PC-9 (cell line): Measurements from ENCODE around the gene TBC1D5. TPM values are rescaled to one million over a fixed set of nuclear protein-coding genes. Genes with fewer than 3 reads are reported as not detected.

Experiments used
- BruUV-seq: library from RNA; stranded (reverse); fragments of 400-500 nt; replicated peaks from 2 replicates; lab custom pipeline; 2021; lab: Mats Ljungman, UMichigan
- CTCF ChIA-PET: fragments of 300-600 bp; sonication (Branson Sonifier 250); formaldehyde crosslinking; loops from one replicate; lab custom pipeline; 2022; ENCODE audit warnings: antibody characterized with exemption; lab: Charles Lee
- POLR2A ChIA-PET: fragments of 300-600 bp; sonication (Branson Sonifier 250); formaldehyde crosslinking; loops from one replicate; lab custom pipeline; 2022; ENCODE audit warnings: antibody characterized with exemption; ENCODE audit not compliant: unreplicated experiment; lab: Charles Lee
- DNase-seq, 2 experiments: peaks; one replicate each; pipeline versions ENCODE4 v3.0.0 to v3.0.0-alpha.2; 2015 to 2022; ENCODE audit warnings: mixed read lengths in 1 of 2
- H2AFZ ChIP-seq: fragments of 200-600 bp; sonication (generic); 2 replicates; pipeline ENCODE4 v1.8.1; 2017; ENCODE audit warnings: antibody characterized with exemption
- H3F3A ChIP-seq: fragments of 200-600 bp; sonication (generic); 2 replicates; pipeline ENCODE4 v1.8.1; 2017; ENCODE audit warnings: antibody characterized with exemption, mild to moderate bottlenecking, low read depth; ENCODE audit not compliant: insufficient read depth
- H3K27ac ChIP-seq: fragments of 200-600 bp; sonication (generic); 2 replicates; pipeline ENCODE4 v1.6.1; 2016; ENCODE audit warnings: mixed run types
- H3K27me3 ChIP-seq: fragments of 200-600 bp; sonication (generic); 2 replicates; pipeline ENCODE4 v1.6.1; 2016; ENCODE audit warnings: low read depth, mixed run types; ENCODE audit not compliant: insufficient read depth
- H3K36me3 ChIP-seq: fragments of 200-600 bp; sonication (generic); 2 replicates; pipeline ENCODE4 v1.6.1; 2016; ENCODE audit warnings: low read depth, mixed run types
- H3K4me1 ChIP-seq: fragments of 200-600 bp; sonication (generic); replicated peaks from 2 replicates; pipeline ENCODE4 v1.6.1; 2016; ENCODE audit warnings: mixed run types; ENCODE audit not compliant: insufficient read depth
- H3K4me2 ChIP-seq: fragments of 200-600 bp; sonication (generic); 2 replicates; pipeline ENCODE4 v1.6.1; 2017; ENCODE audit warnings: mixed run types
- H3K4me3 ChIP-seq: fragments of 200-600 bp; sonication (generic); 2 replicates; pipeline ENCODE4 v1.6.1; 2016; ENCODE audit warnings: mixed run types
- H3K79me2 ChIP-seq: fragments of 200-600 bp; sonication (generic); 2 replicates; pipeline ENCODE4 v1.6.1; 2017; ENCODE audit warnings: low read depth, mixed run types
- H3K9me2 ChIP-seq: fragments of 200-600 bp; sonication (generic); 2 replicates; pipeline ENCODE4 v1.8.1; 2017; ENCODE audit warnings: mild to moderate bottlenecking; ENCODE audit not compliant: insufficient read depth
- H3K9me3 ChIP-seq: fragments of 200-600 bp; sonication (generic); 2 replicates; pipeline ENCODE4 v1.8.1; 2016; ENCODE audit warnings: low read depth; ENCODE audit not compliant: insufficient read depth
- H4K20me1 ChIP-seq: fragments of 200-600 bp; sonication (generic); 2 replicates; pipeline ENCODE4 v1.8.1; 2017; ENCODE audit not compliant: insufficient read depth
- EZH2 ChIP-seq: fragments of 200-600 bp; sonication (generic); IDR thresholded peaks from 2 replicates; pipeline ENCODE4 v1.8.0; 2017; ENCODE audit warnings: antibody characterized with exemption, low read depth
- intact Hi-C: fragments of 100-400 bp; cut with micrococcal nuclease; formaldehyde crosslinking; loops from one replicate; pipeline ENCODE4 v1.10.0; 2022; ENCODE audit not compliant: unreplicated experiment
- total RNA-seq: library from RNA; stranded (reverse); gene quantifications from 2 replicates; pipeline ENCODE4 v1.2.3, GENCODE V29; 2021
- TF ChIP-seq, protein P1 (sequence below): fragments of 200-600 bp; sonication (generic); conservative IDR thresholded peaks from 2 replicates; pipeline ENCODE4 v1.6.1; 2017; ENCODE audit warnings: mixed run types, antibody characterized with exemption, mild to moderate bottlenecking, moderate library complexity

TBC1D5 gene
- total RNA-seq, 1 experiment from 2014 or later = 54.0 TPM

DNA sequence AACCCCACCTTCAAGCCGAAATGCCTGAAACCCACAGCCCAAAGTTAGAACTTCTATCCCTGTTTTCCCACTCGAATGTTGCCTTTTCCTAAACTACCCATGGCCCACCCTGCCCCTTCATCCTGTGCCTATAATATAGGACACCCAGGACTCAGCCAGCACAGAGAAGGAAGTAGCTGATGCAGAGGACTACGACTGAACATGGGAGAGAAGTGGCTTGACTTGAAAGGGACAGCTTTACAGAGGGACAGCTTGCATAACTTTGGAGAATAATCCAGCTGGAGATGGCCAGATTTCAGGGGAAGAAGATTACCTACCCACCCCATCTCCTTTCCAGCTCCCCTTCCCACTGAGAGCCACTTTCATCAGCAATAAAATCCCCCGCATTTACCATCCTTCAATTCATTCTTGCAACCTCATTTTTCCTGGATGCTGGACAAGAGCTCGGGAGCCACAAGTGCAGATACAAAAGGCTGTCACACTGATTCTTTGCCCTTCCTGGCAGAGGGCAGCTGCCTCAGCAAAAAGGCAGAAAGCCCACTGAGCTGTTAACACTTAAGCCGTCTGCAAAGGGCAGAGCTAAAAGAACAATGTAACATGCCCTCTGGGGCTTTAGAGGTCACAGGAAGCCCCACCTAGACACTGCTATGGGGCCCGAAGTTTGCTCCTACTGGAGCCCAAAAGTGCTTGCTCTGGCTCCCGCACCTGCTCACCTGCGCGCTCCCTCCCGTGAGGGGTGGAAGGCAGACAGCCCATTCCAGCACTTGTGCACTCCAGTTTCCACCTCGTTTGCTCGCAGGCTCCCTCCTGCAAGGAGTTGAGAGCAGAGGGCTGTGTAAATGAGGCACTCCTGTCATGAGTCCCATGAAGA lies 224.0 kb downstream of the TBC1D5 start:
- Histone ChIP-seq H3K4me1 (peaks cover 12% of the 10 kb centered on the region), H3K4me2 (no peak overlapping the region), H3K9me2 (no peaks in the 10 kb centered on the region), H3K4me3 (no peak overlapping the region), H3K79me2 (no peaks in the 10 kb centered on the region), H3K9me3 (no peaks in the 10 kb centered on the region), H3K27ac (no peak overlapping the region), H4K20me1 (peaks cover 5% of the 10 kb centered on the region; the same call in 1 of the 2 replicates), H3K36me3 (no peaks in the 10 kb centered on the region), H2AFZ (no peak overlapping the region), H3K27me3 (no peaks in the 10 kb centered on the region), H3F3A (peaks cover 5% of the 10 kb centered on the region; the same call in 1 of the 2 replicates)
- BruUV-seq = no TSS peak
- intact Hi-C loops = no loop called here
- no peak for TF ChIP-seq EZH2
- TF ChIP-seq, protein P1, sequence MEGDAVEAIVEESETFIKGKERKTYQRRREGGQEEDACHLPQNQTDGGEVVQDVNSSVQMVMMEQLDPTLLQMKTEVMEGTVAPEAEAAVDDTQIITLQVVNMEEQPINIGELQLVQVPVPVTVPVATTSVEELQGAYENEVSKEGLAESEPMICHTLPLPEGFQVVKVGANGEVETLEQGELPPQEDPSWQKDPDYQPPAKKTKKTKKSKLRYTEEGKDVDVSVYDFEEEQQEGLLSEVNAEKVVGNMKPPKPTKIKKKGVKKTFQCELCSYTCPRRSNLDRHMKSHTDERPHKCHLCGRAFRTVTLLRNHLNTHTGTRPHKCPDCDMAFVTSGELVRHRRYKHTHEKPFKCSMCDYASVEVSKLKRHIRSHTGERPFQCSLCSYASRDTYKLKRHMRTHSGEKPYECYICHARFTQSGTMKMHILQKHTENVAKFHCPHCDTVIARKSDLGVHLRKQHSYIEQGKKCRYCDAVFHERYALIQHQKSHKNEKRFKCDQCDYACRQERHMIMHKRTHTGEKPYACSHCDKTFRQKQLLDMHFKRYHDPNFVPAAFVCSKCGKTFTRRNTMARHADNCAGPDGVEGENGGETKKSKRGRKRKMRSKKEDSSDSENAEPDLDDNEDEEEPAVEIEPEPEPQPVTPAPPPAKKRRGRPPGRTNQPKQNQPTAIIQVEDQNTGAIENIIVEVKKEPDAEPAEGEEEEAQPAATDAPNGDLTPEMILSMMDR = no peak
- CTCF ChIA-PET = no interaction called here
- no peak for DNase-seq
- POLR2A ChIA-PET = no interaction called here

DNA sequence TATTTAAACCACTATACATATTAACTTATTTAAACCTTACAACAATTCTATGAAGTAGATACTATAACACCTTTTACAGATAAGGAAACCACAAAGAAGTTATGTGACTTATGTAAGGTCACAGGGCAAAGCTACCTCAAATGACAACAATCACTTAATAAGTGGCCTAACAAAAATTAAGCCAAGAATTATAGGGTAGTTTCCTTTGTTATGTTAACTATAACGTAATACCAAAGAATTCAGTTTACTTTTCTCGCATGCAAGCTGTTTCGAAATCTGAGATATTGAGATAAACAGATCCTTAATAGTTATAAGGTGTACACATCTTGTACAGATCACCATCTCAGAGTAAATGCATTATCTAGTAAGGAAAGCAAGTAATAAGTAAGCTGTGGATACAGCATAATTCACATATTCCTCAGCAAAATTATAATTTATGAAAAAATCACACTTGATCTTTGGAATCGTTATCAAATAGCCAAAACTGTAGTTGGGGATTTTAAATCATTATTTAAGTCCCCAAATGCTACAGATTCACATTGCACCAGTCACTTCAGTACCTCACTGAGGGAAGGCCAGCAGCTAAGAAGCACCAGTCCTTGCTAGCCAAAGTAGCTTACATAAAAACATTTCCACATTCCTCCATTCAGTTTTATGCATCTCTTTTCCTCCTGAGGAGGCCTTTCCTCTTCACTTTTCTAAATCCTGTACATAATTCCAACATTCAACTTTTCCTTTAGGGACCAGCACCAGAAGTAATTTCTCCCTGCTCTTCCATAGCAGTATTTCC lies 226.8 kb downstream of the TBC1D5 start:
- Histone ChIP-seq H3K27me3 (no peaks in the 10 kb centered on the region), H3K27ac (no peak overlapping the region), H3K9me2 (no peaks in the 10 kb centered on the region), H3K79me2 (no peaks in the 10 kb centered on the region), H3K4me3 (no peak overlapping the region), H3K4me2 (no peak overlapping the region), H3K9me3 (no peaks in the 10 kb centered on the region), H4K20me1 (peaks cover 5% of the 10 kb centered on the region; the same call in 1 of the 2 replicates), H2AFZ (no peak overlapping the region), H3K4me1 (peaks cover 12% of the 10 kb centered on the region), H3F3A (peaks cover 5% of the 10 kb centered on the region; the same call in 1 of the 2 replicates), H3K36me3 (no peaks in the 10 kb centered on the region)
- intact Hi-C loops = no loop called here
- CTCF ChIA-PET = interaction anchor here (0.6 kb wide), 3 partner anchors 45 to 1242 kb away, joined by 3 to 6 read pairs (median 6); no protein-coding TSS in a partner anchor
- peak in 1 of 2 experiments; percentile 66 for DNase-seq
- BruUV-seq = no TSS peak
- POLR2A ChIA-PET = no interaction called here
- no peak for TF ChIP-seq EZH2
- TF ChIP-seq, protein P1 = no peak

DNA sequence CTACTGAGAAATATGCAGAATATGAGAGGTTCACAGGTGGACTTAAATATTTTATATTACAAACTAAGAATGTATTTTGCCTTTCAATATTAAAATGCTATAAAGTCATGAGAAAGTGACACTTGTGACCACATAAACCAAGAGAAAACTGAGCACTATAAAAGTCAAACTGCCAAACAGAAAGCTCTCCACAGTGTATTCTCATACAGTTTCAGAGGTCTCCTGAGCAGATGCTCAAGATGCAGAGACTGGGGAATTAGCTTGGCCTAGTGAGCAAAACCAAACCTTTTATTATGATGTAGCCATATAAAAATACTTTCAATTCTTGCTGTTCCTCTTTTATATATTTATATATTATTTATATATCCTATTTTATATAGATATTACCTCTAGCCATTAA lies 227.8 kb downstream of the TBC1D5 start:
- no peak for DNase-seq
- no peak overlapping the region for H3K4me3 ChIP-seq
- TF ChIP-seq, protein P1 = no peak
- no peak for TF ChIP-seq EZH2
- ChIA-PET CTCF (interaction anchor here (0.6 kb wide), 1 partner anchor 44 kb away, joined by 6 read pairs; no protein-coding TSS in a partner anchor), POLR2A (no interaction called here)
- no TSS peak for BruUV-seq
- no peak overlapping the region for H3K27ac ChIP-seq
- no peaks in the 10 kb centered on the region for H3K36me3 ChIP-seq
- no peaks in the 10 kb centered on the region for H3K9me3 ChIP-seq
- intact Hi-C loops = no loop called here
- H3K4me2 ChIP-seq = no peak overlapping the region
- H4K20me1 ChIP-seq = 0 out of 2 replicates have a peak, but pooled peaks cover 5% of the 10 kb centered on the region
- no peaks in the 10 kb centered on the region for H3K79me2 ChIP-seq
- H3K27me3 ChIP-seq = no peaks in the 10 kb centered on the region
- peaks cover 12% of the 10 kb centered on the region for H3K4me1 ChIP-seq
- H2AFZ ChIP-seq = no peak overlapping the region
- H3K9me2 ChIP-seq = no peaks in the 10 kb centered on the region
- H3F3A ChIP-seq = peaks cover 5% of the 10 kb centered on the region; the same call in 1 of the 2 replicates
